ENCODE measurements around the gene FAM83B.
"Not testable (repeated sequence)": the region's sequence is repeated elsewhere in the genome, so short reads cannot be mapped to it uniquely, and the experiment has no call there.

The FAM83B gene

DNA sequence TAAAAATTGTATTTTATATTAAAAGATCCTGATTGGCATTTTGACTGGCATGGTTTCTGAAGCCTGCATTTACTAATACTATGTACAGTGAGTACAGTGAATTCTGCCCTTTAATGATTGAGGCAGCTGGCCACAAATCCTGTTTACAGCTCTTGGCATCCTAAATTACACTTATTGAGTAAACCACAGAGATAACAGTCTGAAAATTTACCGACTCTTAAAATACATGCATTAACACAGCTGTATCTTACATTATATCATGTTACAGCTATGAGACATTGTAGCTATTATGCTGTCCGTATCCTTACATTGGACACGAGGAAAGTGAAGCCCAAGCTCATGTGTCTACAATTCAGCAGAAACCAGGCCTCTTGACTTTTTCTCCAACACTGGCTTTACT is 90.8 kb downstream of the FAM83B start:
- H3K27ac ChIP-seq = no peak overlapping the region
- no peak for TF ChIP-seq CTCF (IDR thresholded peaks at IDR 0.05)
- no peak for TF ChIP-seq ZFX (IDR thresholded peaks at IDR 0.05; ENCODE audit: borderline replicate concordance)

DNA sequence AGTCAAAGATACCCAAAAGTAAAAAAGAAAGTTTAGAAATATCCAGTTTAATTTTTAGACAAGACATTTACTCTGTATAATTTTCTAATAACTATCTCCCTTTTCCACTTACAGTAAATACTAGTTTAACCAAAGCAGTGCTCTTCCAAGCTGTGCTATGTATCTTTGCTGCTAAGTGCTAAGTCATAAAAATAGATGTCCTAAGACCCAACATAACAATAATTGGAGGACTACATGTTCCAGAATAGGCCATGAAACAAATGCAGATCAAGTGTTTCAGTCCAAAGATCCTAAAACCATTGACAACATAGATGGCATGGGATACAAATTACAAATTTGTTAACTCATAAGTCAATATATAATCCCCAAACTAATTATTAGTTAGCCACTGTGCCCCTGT is 111.1 kb downstream of the FAM83B start:
- TF ChIP-seq ZFX (IDR thresholded peaks at IDR 0.05; ENCODE audit: borderline replicate concordance) (no peak), CTCF (IDR thresholded peaks at IDR 0.05) (no peak)
- H3K27ac ChIP-seq = no peak overlapping the region

DNA sequence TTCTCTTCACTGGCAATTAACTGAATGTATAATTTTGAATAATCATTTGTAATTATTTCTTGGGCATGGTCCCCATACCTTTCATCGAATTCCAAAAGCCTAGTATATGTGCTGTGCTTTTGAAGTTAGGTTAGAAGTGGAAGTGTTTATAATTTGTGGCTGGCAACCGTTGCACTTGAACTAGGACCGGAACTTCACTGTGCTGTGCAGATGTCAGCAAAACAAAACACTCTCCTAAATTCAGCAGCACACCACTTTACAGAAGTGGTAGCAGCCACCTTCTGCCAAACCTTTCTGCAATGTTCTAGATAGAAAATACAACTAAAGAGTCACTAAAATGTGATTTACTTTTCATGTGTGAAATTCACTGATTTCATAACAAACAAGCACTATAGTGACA is 111.9 kb downstream of the FAM83B start:
- TF ChIP-seq CTCF (IDR thresholded peaks at IDR 0.05) (no peak), ZFX (IDR thresholded peaks at IDR 0.05; ENCODE audit: borderline replicate concordance) (no peak)
- H3K27ac ChIP-seq = no peak overlapping the region

GRCh38 chr6:54959820-54960219 is 113.2 kb downstream of the FAM83B start:
- H3K27ac ChIP-seq = no peak overlapping the region
- TF ChIP-seq ZFX (IDR thresholded peaks at IDR 0.05; ENCODE audit: borderline replicate concordance) (no peak), CTCF (IDR thresholded peaks at IDR 0.05) (no peak)

GRCh38 chr6:54961372-54961771 is 114.8 kb downstream of the FAM83B start:
- H3K27ac ChIP-seq = not testable (repeated sequence)

DNA sequence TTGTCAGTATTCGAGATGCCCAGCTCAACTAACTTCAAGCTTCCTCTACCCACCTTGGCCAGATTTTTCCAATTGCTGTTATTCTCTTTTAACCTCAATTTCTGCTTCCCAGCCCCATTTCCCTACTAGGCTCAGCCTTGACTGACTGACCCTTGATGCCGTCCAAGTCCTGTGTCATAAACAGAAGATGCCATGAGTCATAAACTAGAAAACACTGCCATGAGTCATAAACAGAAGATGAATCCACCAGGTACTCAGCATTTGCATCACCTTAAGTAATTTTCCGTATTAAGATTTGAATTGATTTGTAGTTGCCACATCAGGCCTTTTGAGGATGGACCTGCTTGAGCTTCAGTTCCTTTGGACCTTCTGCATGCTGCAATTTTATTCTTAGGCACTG is 123.8 kb downstream of the FAM83B start:
- no peak for TF ChIP-seq CTCF (IDR thresholded peaks at IDR 0.05)
- TF ChIP-seq ZFX (IDR thresholded peaks at IDR 0.05; ENCODE audit: borderline replicate concordance) = no peak
- no peak overlapping the region for H3K27ac ChIP-seq

DNA sequence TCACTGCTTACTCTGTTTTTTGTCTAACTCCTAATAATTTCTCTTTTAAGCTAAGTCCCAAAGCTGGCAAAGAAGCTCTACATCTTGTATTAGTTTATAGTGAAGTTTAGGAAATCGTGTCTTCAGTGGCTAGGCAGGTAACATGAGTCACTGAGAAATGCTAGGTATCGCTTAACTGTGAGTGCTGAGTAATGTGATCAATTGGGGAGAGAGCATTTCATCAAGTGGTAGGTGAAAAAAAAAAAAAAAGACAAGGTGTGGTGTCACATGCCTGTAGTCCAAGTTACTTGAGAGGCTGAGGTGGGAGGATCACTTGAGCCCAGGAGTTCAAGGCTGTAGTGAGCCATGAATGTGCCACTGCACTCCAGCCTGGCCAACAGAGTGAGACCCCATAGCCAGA is 125.3 kb downstream of the FAM83B start:
- TF ChIP-seq CTCF (IDR thresholded peaks at IDR 0.05) (no peak), ZFX (IDR thresholded peaks at IDR 0.05; ENCODE audit: borderline replicate concordance) (no peak)
- no peak overlapping the region for H3K27ac ChIP-seq

GRCh38 chr6:54979161-54979560 is 132.6 kb downstream of the FAM83B start:
- H3K27ac ChIP-seq = not testable (repeated sequence)

Measured in 22Rv1 (cell line).